Measurements from ENCODE around the gene SPRY4.

DNA sequence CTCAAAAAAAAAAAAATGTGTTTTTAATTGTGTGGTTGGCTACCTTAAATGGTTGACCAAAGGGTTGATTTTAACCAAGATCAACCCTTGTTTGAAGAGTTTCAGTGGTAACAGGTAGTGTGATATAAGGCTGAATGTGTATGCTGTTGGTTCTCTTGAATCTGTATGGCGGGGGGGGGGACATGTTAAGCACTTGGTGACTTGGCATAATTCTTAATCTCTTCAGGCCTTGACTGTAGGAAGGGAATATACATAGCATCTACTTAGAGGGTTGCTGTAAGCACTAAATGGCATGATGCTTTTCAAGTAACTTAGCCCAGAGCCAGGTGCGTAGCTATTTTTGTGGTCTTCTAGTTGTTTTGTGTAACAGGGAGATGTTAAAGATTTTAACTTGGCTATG is 5.6 kb upstream of the SPRY4 start:
- TF ChIP-seq, protein P1, sequence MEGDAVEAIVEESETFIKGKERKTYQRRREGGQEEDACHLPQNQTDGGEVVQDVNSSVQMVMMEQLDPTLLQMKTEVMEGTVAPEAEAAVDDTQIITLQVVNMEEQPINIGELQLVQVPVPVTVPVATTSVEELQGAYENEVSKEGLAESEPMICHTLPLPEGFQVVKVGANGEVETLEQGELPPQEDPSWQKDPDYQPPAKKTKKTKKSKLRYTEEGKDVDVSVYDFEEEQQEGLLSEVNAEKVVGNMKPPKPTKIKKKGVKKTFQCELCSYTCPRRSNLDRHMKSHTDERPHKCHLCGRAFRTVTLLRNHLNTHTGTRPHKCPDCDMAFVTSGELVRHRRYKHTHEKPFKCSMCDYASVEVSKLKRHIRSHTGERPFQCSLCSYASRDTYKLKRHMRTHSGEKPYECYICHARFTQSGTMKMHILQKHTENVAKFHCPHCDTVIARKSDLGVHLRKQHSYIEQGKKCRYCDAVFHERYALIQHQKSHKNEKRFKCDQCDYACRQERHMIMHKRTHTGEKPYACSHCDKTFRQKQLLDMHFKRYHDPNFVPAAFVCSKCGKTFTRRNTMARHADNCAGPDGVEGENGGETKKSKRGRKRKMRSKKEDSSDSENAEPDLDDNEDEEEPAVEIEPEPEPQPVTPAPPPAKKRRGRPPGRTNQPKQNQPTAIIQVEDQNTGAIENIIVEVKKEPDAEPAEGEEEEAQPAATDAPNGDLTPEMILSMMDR (conservative IDR thresholded peaks at IDR 0.05; ENCODE audit: low read depth, low read length), result no peak
- TF ChIP-seq EZH2 (IDR thresholded peaks at IDR 0.05; ENCODE audit: borderline replicate concordance, low read depth, low read length, poor library complexity, severe bottlenecking), result no peak
